ENCODE measurements around the gene ABHD6.

- TF ChIP-seq, protein P1, sequence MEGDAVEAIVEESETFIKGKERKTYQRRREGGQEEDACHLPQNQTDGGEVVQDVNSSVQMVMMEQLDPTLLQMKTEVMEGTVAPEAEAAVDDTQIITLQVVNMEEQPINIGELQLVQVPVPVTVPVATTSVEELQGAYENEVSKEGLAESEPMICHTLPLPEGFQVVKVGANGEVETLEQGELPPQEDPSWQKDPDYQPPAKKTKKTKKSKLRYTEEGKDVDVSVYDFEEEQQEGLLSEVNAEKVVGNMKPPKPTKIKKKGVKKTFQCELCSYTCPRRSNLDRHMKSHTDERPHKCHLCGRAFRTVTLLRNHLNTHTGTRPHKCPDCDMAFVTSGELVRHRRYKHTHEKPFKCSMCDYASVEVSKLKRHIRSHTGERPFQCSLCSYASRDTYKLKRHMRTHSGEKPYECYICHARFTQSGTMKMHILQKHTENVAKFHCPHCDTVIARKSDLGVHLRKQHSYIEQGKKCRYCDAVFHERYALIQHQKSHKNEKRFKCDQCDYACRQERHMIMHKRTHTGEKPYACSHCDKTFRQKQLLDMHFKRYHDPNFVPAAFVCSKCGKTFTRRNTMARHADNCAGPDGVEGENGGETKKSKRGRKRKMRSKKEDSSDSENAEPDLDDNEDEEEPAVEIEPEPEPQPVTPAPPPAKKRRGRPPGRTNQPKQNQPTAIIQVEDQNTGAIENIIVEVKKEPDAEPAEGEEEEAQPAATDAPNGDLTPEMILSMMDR (IDR thresholded peaks at IDR 0.05; ENCODE audit: low read depth, low read length) = no peak
- no peak for TF ChIP-seq EZH2phosphoT487 (IDR thresholded peaks at IDR 0.05; ENCODE audit: low read depth)
Observed at GRCh38 chr3:58246148-58247047, 8.8 kb downstream of the ABHD6 start.
